GM12878 (cell line): ENCODE results near the gene ATXN1. TPM values are rescaled to one million over a fixed set of nuclear protein-coding genes. Genes with fewer than 3 reads are reported as not detected.

Experiments
- ATF7 ChIP-seq: fragments of 450-650 bp; IDR thresholded peaks from 2 replicates; pipeline ENCODE4 v1.6.1; 2016; ENCODE audit warnings: low read depth, mild to moderate bottlenecking
- BCL11A ChIP-seq: IDR thresholded peaks from 2 replicates; pipeline ENCODE4 v1.6.1; 2011; ENCODE audit warnings: low read depth, low read length
- BRCA1 ChIP-seq: IDR thresholded peaks from 2 replicates; pipeline ENCODE4 v1.6.1; 2011; ENCODE audit warnings: low read depth, low read length, improper control_type of control experiment
- CBFB ChIP-seq: IDR thresholded peaks from 2 replicates; pipeline ENCODE4 v1.6.1; 2016; ENCODE audit warnings: antibody characterized with exemption, low read depth
- CBX3 ChIP-seq: fragments of 200-600 bp; sonication (generic); IDR thresholded peaks from 2 replicates; pipeline ENCODE4 v1.6.1; 2016; ENCODE audit warnings: low read depth, borderline replicate concordance
- CHD2 ChIP-seq: IDR thresholded peaks from 2 replicates; pipeline ENCODE4 v1.6.1; 2011; ENCODE audit warnings: low read depth, low read length, improper control_type of control experiment, borderline replicate concordance
- CTCF ChIP-seq, 3 experiments: IDR thresholded peaks in 2 of 3; conservative IDR thresholded peaks in 1 of 3; 2 replicates each; pipeline ENCODE4 v1.5.1; 2011; ENCODE audit warnings: low read depth in 3 of 3, low read length in 3 of 3, mild to moderate bottlenecking in 3 of 3, control low read depth in 2 of 3, moderate library complexity in 2 of 3, inconsistent platforms in 1 of 3, mixed read lengths in 1 of 3; ENCODE audit not compliant: control insufficient read depth in 2 of 3, insufficient read depth in 1 of 3; ENCODE audit errors: extremely low read depth in 1 of 3
- EZH2 ChIP-seq: IDR thresholded peaks from 2 replicates; pipeline ENCODE4 v1.6.1; 2012; ENCODE audit warnings: low read depth, mild to moderate bottlenecking, control low read depth, inconsistent platforms, low read length, borderline replicate concordance; ENCODE audit not compliant: control insufficient read depth
- FOXM1 ChIP-seq: IDR thresholded peaks from 2 replicates; pipeline ENCODE4 v1.6.1; 2012; ENCODE audit warnings: low read depth, mild to moderate bottlenecking, inconsistent platforms, low read length, moderate library complexity
- KLF5 ChIP-seq: fragments of 450-650 bp; IDR thresholded peaks from 2 replicates; pipeline ENCODE4 v1.6.1; 2014; ENCODE audit warnings: mild to moderate bottlenecking; ENCODE audit not compliant: partially characterized antibody
- NFIC ChIP-seq: IDR thresholded peaks from 2 replicates; pipeline ENCODE4 v1.6.1; 2012; ENCODE audit warnings: low read depth, mild to moderate bottlenecking, inconsistent platforms, low read length, moderate library complexity
- NRF1 ChIP-seq: conservative IDR thresholded peaks from 2 replicates; pipeline ENCODE4 v1.6.1; 2011; ENCODE audit warnings: mild to moderate bottlenecking, low read depth, low read length, improper control_type of control experiment
- POLR2AphosphoS2 ChIP-seq: IDR thresholded peaks from 2 replicates; pipeline ENCODE4 v1.6.1; 2011; ENCODE audit warnings: low read depth, mild to moderate bottlenecking, low read length, improper control_type of control experiment, moderate library complexity
- RBBP5 ChIP-seq: fragments of 200-600 bp; sonication (generic); conservative IDR thresholded peaks from 2 replicates; pipeline ENCODE4 v1.6.1; 2016
- RFX5 ChIP-seq: IDR thresholded peaks from 2 replicates; pipeline ENCODE4 v1.6.1; 2011; ENCODE audit warnings: low read depth, low read length, improper control_type of control experiment
- RUNX3 ChIP-seq: IDR thresholded peaks from 2 replicates; pipeline ENCODE4 v1.6.1; 2012; ENCODE audit warnings: low read length, inconsistent platforms
- SMAD1 ChIP-seq: fragments of 450-650 bp; IDR thresholded peaks from 2 replicates; pipeline ENCODE4 v1.6.1; 2018; ENCODE audit warnings: mild to moderate bottlenecking, low read depth; ENCODE audit not compliant: partially characterized antibody
- SP1 ChIP-seq: IDR thresholded peaks from one replicate; pipeline ENCODE4 v1.6.1; 2011; ENCODE audit warnings: low read depth, low read length
- SRF ChIP-seq, 2 experiments: IDR thresholded peaks; 2 replicates each; pipeline ENCODE4 v1.6.1; 2011; ENCODE audit warnings: low read depth in 2 of 2, low read length in 2 of 2, mild to moderate bottlenecking in 1 of 2, moderate library complexity in 1 of 2
- TCF12 ChIP-seq: IDR thresholded peaks from 2 replicates; pipeline ENCODE4 v1.6.1; 2011; ENCODE audit warnings: low read depth, mild to moderate bottlenecking, low read length
- YBX1 ChIP-seq: fragments of 450-650 bp; IDR thresholded peaks from 2 replicates; pipeline ENCODE4 v1.6.1; 2016; ENCODE audit warnings: antibody characterized with exemption
- ZNF24 ChIP-seq: fragments of 450-650 bp; IDR thresholded peaks from 2 replicates; pipeline ENCODE4 v1.6.1; 2017; ENCODE audit warnings: antibody characterized with exemption, mild to moderate bottlenecking
- ZSCAN29 ChIP-seq: fragments of 450-650 bp; IDR thresholded peaks from 2 replicates; pipeline ENCODE4 v1.6.1; 2017; ENCODE audit warnings: mild to moderate bottlenecking, moderate library complexity
- polyA plus RNA-seq, 11 experiments: library from polyadenylated mRNA; depleted of rRNA in 4 of 11; unstranded in 6 of 11; stranded (reverse) in 5 of 11; fragments of >200 nt; fragmentation: Nextera tagmentation in 4 of 11; fragmentation: Illumina TruSeq in 1 of 11; extraction: Ambion mirVana in 4 of 11; extraction: Trizol in 1 of 11; gene quantifications; 1 replicate in 1 of 11; 2 replicates in 10 of 11; pipeline versions ENCODE4 v1.2.1 to v1.2.3, GENCODE V29; 2011 to 2016; ENCODE audit warnings: inconsistent platforms in 2 of 11, missing spikeins in 2 of 11, low read depth in 1 of 11
- total RNA-seq, 4 experiments: library from RNA; depleted of rRNA in 3 of 4; stranded (reverse); fragments of >200 nt in 3 of 4; fragmentation: Illumina TruSeq in 1 of 4; extraction: Trizol in 1 of 4; gene quantifications; 2 replicates each; pipeline versions ENCODE4 v1.2.1 to v1.2.3, GENCODE V29; 2013 to 2021
- TF ChIP-seq, protein P1 (sequence below): fragments of 450-650 bp; IDR thresholded peaks from 2 replicates; pipeline ENCODE4 v1.6.1; 2017; ENCODE audit warnings: mild to moderate bottlenecking, moderate library complexity
- TF ChIP-seq, protein P2 (sequence below): IDR thresholded peaks from 2 replicates; pipeline ENCODE4 v1.6.1; 2011; ENCODE audit warnings: low read depth, low read length, improper control_type of control experiment, borderline replicate concordance

The ATXN1 gene
- total and polyA plus RNA-seq, 10 of the 15 experiments (the other 5 are each of a cell fraction or from before 2014, with no cell fraction given) = 12.2 to 51.2 (median 20.5) TPM

DNA sequence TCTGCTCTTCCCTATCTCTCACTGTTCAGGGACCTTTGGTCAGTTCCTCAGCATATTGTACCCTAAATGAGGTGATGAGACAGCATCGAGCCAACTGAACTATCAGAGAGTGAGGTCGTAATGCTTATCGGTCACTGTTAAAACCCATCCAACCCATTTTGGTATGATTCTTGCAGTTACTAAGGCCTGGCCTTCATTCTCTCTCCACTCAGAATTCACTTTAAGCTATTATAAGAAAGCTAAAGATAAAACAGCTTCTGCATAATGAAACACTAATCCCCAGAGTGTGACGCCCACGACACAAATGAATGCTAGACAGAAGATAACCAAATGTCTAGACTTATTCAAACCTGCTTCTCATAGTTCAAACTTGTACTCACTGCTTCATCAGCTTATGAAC lies 347.1 kb downstream of the ATXN1 start (continued):
- peak; percentile 38 for TF ChIP-seq ATF7
- TF ChIP-seq EZH2 = no peak
- TF ChIP-seq TCF12 = no peak
- TF ChIP-seq CBFB = no peak
- peak; percentile 48; the same call in 1 of the 2 replicates for TF ChIP-seq BCL11A
- no peak for TF ChIP-seq CBX3
- peak; percentile 46 for TF ChIP-seq RUNX3
- no peak for TF ChIP-seq CTCF (IDR thresholded peaks at IDR 0.05 in 2 of 3, conservative IDR thresholded peaks at IDR 0.05 in 1 of 3; ENCODE audit: control insufficient read depth in 2 of 3, extremely low read depth in 1 of 3, insufficient read depth in 1 of 3, low read depth in 3 of 3, low read length in 3 of 3)
- no peak for TF ChIP-seq YBX1
- TF ChIP-seq NRF1 = no peak
- no peak for TF ChIP-seq SRF (IDR thresholded peaks at IDR 0.05; ENCODE audit: low read depth in 2 of 2, low read length in 2 of 2)
- no peak for TF ChIP-seq POLR2AphosphoS2
- no peak for TF ChIP-seq KLF5
- TF ChIP-seq RBBP5 = no peak
- TF ChIP-seq RFX5 = no peak
- no peak for TF ChIP-seq ZSCAN29
- TF ChIP-seq SP1 = no peak
- TF ChIP-seq, protein P1, sequence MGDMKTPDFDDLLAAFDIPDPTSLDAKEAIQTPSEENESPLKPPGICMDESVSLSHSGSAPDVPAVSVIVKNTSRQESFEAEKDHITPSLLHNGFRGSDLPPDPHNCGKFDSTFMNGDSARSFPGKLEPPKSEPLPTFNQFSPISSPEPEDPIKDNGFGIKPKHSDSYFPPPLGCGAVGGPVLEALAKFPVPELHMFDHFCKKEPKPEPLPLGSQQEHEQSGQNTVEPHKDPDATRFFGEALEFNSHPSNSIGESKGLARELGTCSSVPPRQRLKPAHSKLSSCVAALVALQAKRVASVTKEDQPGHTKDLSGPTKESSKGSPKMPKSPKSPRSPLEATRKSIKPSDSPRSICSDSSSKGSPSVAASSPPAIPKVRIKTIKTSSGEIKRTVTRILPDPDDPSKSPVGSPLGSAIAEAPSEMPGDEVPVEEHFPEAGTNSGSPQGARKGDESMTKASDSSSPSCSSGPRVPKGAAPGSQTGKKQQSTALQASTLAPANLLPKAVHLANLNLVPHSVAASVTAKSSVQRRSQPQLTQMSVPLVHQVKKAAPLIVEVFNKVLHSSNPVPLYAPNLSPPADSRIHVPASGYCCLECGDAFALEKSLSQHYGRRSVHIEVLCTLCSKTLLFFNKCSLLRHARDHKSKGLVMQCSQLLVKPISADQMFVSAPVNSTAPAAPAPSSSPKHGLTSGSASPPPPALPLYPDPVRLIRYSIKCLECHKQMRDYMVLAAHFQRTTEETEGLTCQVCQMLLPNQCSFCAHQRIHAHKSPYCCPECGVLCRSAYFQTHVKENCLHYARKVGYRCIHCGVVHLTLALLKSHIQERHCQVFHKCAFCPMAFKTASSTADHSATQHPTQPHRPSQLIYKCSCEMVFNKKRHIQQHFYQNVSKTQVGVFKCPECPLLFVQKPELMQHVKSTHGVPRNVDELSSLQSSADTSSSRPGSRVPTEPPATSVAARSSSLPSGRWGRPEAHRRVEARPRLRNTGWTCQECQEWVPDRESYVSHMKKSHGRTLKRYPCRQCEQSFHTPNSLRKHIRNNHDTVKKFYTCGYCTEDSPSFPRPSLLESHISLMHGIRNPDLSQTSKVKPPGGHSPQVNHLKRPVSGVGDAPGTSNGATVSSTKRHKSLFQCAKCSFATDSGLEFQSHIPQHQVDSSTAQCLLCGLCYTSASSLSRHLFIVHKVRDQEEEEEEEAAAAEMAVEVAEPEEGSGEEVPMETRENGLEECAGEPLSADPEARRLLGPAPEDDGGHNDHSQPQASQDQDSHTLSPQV = no peak
- TF ChIP-seq, protein P2, sequence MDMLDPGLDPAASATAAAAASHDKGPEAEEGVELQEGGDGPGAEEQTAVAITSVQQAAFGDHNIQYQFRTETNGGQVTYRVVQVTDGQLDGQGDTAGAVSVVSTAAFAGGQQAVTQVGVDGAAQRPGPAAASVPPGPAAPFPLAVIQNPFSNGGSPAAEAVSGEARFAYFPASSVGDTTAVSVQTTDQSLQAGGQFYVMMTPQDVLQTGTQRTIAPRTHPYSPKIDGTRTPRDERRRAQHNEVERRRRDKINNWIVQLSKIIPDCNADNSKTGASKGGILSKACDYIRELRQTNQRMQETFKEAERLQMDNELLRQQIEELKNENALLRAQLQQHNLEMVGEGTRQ = no peak
- no peak; the same call in 1 of the 2 replicates for TF ChIP-seq FOXM1
- TF ChIP-seq CHD2 = no peak
- no peak for TF ChIP-seq SMAD1
- TF ChIP-seq ZNF24 = peak; percentile 78; the same call in 1 of the 2 replicates
- peak; percentile 69; the same call in 1 of the 2 replicates for TF ChIP-seq NFIC
- TF ChIP-seq BRCA1 = no peak
